PFSK-1 (cell line): ENCODE results near the gene FRMD4A.

Source experiments
- FOXP2 ChIP-seq: optimal IDR thresholded peaks from 2 replicates; pipeline ENCODE3; 2011; ENCODE audit warnings: borderline replicate concordance, control low read depth, inconsistent platforms; ENCODE audit not compliant: insufficient read depth; ENCODE audit errors: extremely low read length, extremely low read depth
- POLR2AphosphoS5 ChIP-seq: IDR thresholded peaks from 2 replicates; pipeline ENCODE4 v1.6.1; 2012; ENCODE audit warnings: low read depth, mild to moderate bottlenecking, control low read depth, low read length, moderate library complexity
- REST ChIP-seq, 2 experiments: IDR thresholded peaks; 2 replicates each; pipeline versions ENCODE4 v1.6.1 to v1.8.0; 2011 to 2012; ENCODE audit warnings: low read depth in 2 of 2, low read length in 2 of 2, control low read depth in 1 of 2, inconsistent platforms in 1 of 2, mild to moderate bottlenecking in 1 of 2, moderate library complexity in 1 of 2; ENCODE audit not compliant: insufficient read depth in 1 of 2
- SIN3A ChIP-seq: IDR thresholded peaks from 2 replicates; pipeline ENCODE4 v1.6.1; 2012; ENCODE audit warnings: mild to moderate bottlenecking, low read length, moderate library complexity, borderline replicate concordance; ENCODE audit not compliant: insufficient read depth
- TAF1 ChIP-seq: IDR thresholded peaks from 2 replicates; pipeline ENCODE4 v1.6.1; 2012; ENCODE audit warnings: low read length, control low read depth, borderline replicate concordance; ENCODE audit not compliant: insufficient read depth

Gene FRMD4A

GRCh38 chr10:13733071-13733470 is 597.7 kb downstream of the FRMD4A start:
- TF ChIP-seq POLR2AphosphoS5 = no peak
- TF ChIP-seq FOXP2 = no peak
- no peak for TF ChIP-seq REST (IDR thresholded peaks at IDR 0.05; ENCODE audit: insufficient read depth in 1 of 2, low read depth in 2 of 2, low read length in 2 of 2)
- no peak for TF ChIP-seq SIN3A
- no peak for TF ChIP-seq TAF1

GRCh38 chr10:13732465-13732881 is 598.3 kb downstream of the FRMD4A start:
- TF ChIP-seq SIN3A = no peak
- no peak for TF ChIP-seq FOXP2
- TF ChIP-seq POLR2AphosphoS5 = no peak
- TF ChIP-seq TAF1 = no peak
- no peak for TF ChIP-seq REST (IDR thresholded peaks at IDR 0.05; ENCODE audit: insufficient read depth in 1 of 2, low read depth in 2 of 2, low read length in 2 of 2)

GRCh38 chr10:13731799-13732198 is 598.9 kb downstream of the FRMD4A start:
- no peak for TF ChIP-seq SIN3A
- TF ChIP-seq TAF1 = no peak
- TF ChIP-seq REST (IDR thresholded peaks at IDR 0.05; ENCODE audit: insufficient read depth in 1 of 2, low read depth in 2 of 2, low read length in 2 of 2) = no peak
- TF ChIP-seq FOXP2 = no peak
- no peak for TF ChIP-seq POLR2AphosphoS5

GRCh38 chr10:13730956-13731355 is 599.8 kb downstream of the FRMD4A start:
- TF ChIP-seq TAF1 (no peak), REST (IDR thresholded peaks at IDR 0.05; ENCODE audit: insufficient read depth in 1 of 2, low read depth in 2 of 2, low read length in 2 of 2) (no peak), SIN3A (no peak), FOXP2 (no peak), POLR2AphosphoS5 (no peak)

GRCh38 chr10:13730306-13730652 is 600.4 kb downstream of the FRMD4A start:
- no peak for TF ChIP-seq SIN3A
- TF ChIP-seq TAF1 = no peak
- no peak for TF ChIP-seq FOXP2
- no peak for TF ChIP-seq POLR2AphosphoS5
- TF ChIP-seq REST (IDR thresholded peaks at IDR 0.05; ENCODE audit: insufficient read depth in 1 of 2, low read depth in 2 of 2, low read length in 2 of 2) = no peak
